NCI-H69 (cell line): ENCODE measurements around the gene SLC39A10.

Experiments
- DNase-seq: peaks from one replicate; lab custom pipeline; 2025; lab: John Stamatoyannopoulos, UW

Gene SLC39A10

DNA sequence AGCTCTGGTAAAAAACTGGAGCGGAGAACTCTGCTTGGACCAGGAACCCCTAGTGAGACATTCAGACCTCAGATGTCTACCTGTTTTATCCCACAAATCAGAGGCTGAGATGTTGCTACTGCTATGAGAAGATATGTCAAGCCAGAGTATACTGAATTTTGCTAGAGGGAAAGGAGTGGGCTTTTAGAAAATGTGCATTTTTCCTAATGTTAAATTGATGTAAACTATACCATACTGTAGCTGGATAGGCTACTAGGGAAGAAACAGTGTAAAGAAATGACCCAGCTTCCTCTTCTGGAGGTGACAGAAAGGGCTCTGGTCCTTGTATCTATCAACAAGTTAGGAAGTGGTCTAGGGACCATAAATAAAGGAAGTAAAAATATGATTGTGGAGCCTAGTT is 65.0 kb downstream of the SLC39A10 start:
- DNase-seq = no peak

DNA sequence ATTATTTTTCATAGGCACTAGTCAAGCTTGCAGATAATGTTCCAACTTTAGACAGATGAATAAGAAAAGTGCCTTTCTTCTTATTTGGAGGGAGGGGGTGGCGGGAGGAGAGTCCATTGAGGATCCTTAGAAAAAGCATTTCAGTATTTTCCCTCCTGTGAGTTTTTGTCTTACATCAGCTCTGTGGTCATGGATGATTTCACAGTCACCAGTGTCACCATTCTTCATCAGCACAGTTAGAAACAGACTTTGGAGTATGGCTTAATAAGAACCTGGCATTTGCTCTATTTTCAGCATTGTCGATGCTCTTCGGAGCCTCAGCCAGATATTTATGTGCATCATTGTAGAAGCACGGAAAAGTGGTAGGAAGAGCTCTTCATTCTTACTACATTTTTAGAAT is 70.1 kb downstream of the SLC39A10 start:
- DNase-seq = no peak

DNA sequence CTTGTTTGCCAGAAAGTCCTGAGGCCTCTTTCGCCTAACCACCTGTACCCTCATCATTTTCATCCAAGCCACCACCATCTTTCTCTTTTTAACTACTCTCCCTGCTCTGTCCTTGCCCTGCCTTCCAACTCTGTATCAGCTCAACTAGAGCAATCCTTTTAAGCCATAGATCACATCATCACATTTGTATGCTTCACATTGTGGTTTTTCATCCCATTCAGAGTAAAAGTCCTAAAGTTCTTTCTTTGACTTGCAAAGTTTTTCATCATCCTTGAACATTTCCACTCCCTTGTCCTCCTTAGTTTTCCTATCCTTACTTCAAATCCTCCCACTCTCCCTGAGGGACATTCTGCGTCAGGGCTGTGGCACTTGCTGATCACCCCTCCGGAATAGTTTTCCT is 73.9 kb downstream of the SLC39A10 start:
- no peak for DNase-seq

DNA sequence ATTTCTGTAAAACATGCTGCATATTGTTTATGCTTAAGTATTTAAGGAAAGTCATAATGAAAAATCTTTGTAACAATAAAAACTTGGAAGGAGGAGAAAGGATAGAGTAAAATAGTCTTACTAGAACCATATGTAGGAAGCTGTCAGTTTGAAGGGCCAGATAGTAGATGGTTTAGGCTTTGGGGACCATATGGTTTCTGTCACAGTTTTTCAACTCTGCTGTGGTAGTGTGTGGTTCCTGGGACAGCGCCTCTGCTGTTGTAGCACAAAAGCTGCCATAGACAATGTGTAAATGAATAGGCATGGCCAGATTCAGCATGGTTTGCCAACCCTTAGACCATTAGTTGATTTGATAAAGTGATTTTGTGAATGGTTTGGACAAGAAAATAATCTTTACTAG is 75.5 kb downstream of the SLC39A10 start:
- DNase-seq = no peak

DNA sequence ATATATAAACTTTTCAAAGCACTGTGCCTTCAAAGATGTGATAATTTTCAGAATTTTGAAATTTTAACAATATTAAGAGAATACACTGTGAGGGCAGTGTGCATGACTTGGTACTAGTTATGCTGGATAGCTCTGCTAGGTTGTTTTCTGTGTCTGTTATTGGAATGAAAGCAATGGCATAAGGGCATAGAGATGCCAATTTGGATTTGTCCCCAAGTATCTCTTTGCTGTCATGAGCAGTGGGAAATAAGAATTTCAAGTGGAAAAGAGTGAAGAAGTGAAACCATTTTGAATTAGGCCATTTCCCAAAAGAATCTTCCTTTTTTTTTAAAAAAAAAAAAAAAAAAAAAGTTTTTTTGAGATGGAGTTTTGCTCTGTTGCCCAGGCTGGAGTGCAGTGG is 76.8 kb downstream of the SLC39A10 start:
- DNase-seq = no peak

DNA sequence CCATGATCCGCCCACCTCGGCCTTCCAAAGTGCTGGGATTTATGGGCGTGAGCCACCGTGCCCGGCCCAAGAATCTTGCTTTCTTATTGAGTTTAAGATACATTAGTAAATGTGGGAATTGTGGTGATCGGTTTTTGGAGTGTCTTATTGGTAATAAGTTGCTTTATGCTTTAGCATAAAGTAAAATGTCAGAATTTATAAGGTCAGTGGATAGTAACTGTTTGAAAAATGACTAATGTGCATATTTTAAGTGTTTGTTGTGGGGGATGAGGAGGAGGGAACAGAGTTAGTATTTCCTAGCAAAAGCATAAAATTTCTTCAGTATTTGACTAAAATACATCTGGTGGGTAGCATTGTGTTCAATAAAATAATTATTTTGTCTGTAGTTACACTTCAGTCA is 77.4 kb downstream of the SLC39A10 start:
- no peak for DNase-seq

DNA sequence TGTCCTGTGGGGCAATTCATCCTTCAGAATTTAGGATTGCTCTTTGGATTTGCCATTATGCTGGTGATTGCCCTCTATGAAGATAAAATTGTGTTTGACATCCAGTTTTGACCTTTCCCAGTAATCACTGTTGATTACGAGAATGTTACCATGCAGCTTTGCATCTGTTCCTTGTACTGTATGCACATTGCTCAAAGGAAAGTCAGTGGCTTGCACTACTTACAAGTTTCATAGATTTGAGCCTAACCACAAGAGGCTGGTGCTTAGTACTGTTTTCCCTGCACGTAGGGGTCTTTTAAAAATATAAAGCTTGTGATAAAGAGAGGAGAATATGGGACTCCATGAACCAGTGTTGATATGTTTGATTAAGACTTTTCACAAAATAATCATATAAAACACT is 77.9 kb downstream of the SLC39A10 start:
- DNase-seq = no peak

DNA sequence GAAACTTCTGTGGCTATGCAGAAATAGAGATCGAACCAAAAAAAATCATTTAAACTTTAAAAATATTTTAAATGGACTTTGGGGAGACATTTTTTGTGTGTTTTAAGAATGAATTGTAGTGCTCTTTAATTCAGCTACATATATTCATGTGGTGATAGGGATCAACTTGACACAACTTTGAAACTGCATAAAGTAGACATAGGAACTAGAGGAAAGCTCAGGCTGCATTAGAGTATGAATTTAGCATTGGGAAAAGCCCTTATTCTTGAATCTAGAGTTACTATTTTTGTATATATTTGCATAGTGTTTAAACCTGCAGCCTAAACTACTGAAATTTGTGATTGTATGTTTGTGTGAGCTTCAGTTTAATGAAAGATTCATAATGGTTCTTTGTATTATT is 78.3 kb downstream of the SLC39A10 start:
- DNase-seq = no peak

DNA sequence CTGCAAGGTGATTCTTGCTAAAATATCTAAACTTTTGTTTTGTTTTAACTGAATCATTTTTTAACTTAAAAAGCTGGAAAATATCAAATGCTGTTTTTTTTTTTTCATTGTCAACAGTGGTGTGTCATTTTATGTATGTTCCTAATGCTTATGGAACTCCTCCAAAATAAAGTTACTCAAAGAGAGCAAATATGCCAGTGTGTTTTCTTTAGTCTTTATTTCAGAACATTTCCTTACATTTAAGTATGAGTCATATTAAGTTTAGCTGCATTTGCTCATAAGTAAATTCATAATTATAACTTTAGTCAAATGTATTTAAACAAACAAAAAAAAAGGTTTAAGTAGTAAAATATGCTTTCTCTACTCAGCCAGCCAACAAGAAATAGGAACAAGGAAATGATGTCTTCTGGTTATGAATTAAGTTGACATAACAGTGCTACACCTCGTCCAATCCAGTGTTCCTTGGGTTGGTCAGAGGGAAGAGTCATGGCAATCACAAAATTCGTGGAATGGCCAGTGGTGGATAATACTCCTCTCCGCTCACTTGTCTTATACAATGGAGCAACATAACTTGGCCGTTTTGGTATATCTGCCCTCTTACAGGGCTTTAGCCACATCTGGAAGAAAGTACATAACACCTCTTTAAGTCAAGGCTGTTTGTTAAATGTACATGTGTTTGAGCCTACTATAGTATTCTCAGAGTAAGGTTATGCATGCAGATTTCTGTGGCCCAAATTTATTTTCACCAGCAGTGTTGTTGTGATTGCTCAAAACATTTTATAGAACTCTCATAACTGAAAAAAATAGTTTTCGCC is 80.7 kb downstream of the SLC39A10 start:
- no peak for DNase-seq

DNA sequence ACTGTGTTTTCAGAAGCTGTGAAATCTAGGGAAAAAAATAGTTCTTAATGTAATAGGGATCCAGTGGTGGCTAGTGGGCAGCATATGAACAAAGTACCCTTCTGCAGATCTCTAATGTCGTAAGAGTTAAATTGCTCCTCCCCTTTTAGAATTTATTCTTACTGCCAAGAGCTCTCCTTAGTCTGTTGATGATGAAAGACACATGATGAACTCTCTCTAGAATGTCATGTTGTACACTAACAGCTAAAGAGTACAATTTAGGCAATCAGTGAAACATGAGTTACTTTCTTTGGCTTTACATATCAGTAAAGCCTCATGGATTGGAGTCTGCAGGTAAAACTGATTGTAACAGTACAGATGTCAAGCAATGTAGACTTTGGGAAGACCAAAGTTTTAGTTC is 84.2 kb downstream of the SLC39A10 start:
- DNase-seq = no peak

DNA sequence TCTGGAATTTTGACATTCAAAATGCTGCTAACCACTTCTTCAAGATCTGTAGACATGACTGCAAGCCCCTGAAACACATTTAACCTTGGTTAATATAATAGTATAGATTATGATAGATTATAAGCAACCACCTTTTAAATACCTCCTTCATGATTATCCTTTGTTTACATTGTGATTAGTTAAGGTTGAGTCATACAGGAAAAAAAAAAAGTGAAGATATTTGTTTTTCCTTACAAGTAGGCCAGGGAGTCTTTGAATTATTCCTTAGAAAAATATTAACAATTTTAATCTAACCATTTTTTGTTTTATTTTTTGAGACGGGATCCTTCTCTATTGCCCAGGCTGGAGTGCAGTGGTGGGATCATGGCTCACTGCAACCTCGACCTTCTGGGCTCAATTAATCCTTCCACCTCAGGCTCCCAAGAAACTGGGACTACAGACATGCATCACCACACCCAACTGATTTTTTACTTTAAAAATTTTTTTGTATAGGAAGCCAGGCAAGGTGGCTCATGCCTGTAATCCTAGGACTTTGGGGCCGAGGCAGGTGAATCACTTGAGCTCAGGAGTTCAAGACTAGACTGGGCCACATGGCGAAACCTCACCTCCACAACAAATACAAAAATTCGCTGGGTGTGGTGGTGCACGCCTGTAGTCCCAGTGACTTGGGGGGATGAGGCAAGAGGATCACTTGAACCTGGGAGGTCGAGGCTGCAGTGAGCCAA is 99.4 kb downstream of the SLC39A10 start:
- DNase-seq = no peak

DNA sequence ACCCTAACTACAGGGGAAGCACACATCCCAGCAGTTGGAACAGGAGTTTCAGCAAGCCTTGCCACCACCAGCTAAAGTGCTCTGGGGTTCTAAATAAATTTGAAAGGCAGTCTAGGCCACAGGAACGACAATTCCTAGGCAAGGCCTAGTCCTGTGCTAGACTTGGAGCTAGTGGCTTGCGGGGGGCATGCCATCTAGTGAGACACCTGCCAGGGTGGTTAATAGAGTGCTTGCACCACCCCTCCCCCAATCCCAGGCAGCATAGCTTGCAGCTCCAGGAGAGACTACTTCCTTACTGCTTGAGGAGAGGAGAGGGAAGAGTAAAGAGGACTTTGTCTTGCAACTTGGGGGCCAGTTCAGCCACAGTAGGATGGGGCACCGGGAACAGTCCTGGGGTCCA is 101.8 kb downstream of the SLC39A10 start:
- no peak for DNase-seq

DNA sequence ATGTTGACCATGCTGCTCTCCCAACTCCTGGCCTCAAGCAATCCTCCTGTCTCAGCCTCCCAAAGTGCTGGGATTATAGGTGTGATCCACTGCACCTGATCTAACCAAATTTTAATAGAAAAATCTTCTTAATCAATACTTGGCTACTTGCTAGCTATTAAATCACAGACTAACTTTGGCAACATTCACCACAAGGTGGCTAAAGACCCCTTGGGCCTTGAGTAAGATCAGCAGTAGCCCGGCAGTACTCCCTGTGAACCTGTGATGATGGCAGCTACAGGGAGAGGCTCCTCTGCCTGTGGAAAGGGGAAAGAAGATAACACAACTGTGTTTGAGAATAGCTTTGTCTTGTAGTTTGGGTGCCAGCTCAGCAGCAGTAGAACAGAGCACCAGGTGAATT is 102.9 kb downstream of the SLC39A10 start:
- DNase-seq = no peak

DNA sequence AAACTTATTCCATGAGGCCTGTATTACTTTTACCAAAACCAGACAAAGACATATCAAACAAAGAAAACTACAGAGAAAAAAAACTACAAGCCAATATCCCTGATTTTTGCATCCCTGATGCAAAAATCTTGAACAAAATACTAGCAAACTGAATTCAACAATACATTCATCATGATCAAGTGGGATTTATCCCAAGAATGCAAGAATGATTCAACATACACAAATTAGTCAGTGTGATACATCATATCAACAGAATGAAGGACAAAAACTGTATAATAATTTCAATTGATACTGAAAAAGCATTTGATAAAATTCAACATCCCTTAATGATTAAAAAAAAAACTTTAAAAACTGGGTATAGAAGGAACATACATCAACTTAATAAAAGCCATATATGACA is 106.8 kb downstream of the SLC39A10 start:
- no peak for DNase-seq

DNA sequence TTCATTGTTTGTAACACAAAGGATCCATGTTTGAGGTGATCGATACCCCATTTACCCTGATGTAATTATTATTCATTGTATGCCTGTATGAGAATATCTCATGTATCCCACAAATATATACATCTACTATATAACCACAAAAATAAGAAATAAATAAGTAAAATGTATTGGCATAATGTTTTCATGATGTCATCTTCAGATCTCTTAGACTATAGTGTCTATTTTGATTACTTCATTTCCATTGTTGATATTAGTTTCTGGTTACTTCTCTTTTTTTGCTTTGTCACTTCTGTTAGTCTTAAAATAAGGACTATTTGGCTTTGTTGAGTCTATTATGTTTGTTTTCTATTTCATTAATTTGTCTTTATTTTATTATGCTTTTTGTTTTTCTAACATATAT is 109.7 kb downstream of the SLC39A10 start:
- DNase-seq = no peak

DNA sequence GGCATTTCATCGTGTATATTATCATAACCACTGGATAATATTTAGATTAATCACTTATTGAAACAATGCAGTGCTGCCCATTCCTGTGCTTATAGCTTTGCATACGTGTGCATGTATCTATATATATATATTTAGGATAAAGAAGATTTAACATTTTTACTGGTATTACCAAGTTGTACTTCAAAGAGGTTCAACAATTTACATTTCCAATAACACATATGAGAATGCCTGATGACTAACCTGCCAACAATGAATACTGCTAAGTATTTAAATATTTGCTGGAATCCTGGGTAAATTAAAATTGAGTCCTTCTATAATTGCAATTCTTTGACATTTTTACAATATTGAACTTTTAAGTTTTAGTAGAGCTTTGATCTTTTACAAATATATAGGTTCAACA is 111.4 kb downstream of the SLC39A10 start:
- no peak for DNase-seq

DNA sequence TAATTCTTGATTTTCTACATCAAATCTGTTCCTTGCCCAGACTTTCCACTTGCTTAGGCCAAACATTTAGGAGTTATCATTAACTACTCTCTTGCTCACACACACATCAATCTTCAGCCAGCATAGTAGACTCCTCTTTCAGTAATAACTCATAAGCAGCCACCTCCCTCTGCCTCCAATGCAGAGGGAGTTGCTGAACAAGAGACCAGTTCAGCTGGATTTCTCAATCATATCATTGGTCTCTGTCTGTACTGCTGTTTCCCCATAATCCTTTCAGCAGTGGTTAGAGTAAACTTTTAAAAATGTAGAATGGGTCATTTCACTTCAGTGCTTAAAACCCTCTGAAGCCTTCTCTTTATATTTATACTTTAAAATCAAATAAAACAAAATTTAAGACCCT is 112.9 kb downstream of the SLC39A10 start:
- no peak for DNase-seq

DNA sequence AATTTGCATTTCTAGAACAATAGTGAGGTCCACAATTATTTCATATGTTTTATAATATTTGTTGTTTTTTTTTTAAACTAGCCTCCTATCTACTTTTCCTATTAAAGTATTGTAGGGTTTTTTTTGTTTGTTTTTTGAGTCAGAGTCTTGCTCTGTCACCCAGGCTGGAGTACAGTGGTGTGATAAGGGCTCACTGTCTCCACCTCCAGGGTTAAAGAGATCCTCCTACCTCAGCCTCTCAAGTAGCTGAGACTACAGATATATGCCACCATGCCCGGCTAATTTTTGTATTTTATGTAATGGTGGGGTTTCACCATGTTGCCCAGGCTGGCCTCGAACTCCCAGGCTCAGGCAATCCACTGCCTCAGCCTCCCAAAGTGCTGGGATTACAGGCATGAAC is 122.5 kb downstream of the SLC39A10 start:
- DNase-seq = no peak

DNA sequence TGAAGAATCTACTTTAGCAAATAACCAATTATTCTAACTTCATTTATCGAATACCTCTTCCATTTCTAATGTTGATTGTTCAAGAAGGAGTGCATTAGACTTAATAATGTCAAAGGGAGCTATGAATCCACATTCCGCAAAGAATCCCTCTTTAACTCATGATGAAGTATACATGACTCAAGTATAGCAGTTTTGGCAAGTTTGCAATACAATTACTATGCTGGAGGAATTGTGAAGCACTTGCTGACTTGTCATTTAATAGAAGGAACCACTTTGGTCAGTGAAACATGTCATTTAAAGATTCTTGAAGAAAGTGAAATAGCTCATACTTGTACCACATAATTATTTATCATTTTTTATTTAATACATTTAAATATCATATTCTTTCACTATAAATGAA is 125.1 kb downstream of the SLC39A10 start:
- DNase-seq = no peak
